ENCODE data around the gene KRTAP6-3. TPM values are rescaled to one million over a fixed set of nuclear protein-coding genes. Genes with fewer than 3 reads are reported as not detected.

Gene KRTAP6-3
- total RNA-seq, 1 donor from 2014 or later, result not detected

GRCh38 chr21:30582870-30583269 lies 9.4 kb upstream of the KRTAP6-3 start:
- intact Hi-C loops (cut with DNase I), result no loop called here
- Histone ChIP-seq H3K27me3 (ENCODE audit: low read depth) (no peaks in the 10 kb centered on the region), H3K27ac (no peak overlapping the region), H3K4me1 (no peaks in the 10 kb centered on the region), H3K36me3 (no peaks in the 10 kb centered on the region), H3K9me3 (no peaks in the 10 kb centered on the region), H3K4me3 (no peak overlapping the region)
- DNase-seq (no peak), ATAC-seq (no peak)
- TF ChIP-seq CTCF (IDR thresholded peaks at IDR 0.05), result no peak

GRCh38 chr21:30590297-30590696 lies 1.9 kb upstream of the KRTAP6-3 start, which contains the start of gene KRTAP22-2:
Gene KRTAP22-2 (minus strand): TSS chr21:30590397.
- H3K27me3 ChIP-seq (ENCODE audit: low read depth), result no peaks in the 10 kb centered on the region
- no peak within 1 kb of the TSS for H3K4me3 ChIP-seq
- intact Hi-C loops (cut with DNase I), result no loop called here
- DNase-seq, result no peak
- H3K36me3 ChIP-seq, result no peaks in the 10 kb centered on the region
- no peak for TF ChIP-seq CTCF (IDR thresholded peaks at IDR 0.05)
- ATAC-seq, result no peak
- no peaks in the 10 kb centered on the region for H3K4me1 ChIP-seq
- H3K27ac ChIP-seq, result no peak within 1 kb of the TSS
- H3K9me3 ChIP-seq, result no peaks in the 10 kb centered on the region

- intact Hi-C loops (cut with DNase I), result no loop called here
- H3K4me3 ChIP-seq, result no peak within 1 kb of the TSS
- ATAC-seq (no peak), DNase-seq (no peak)
- no peak for TF ChIP-seq CTCF (IDR thresholded peaks at IDR 0.05)
- no peaks in the 10 kb centered on the region for H3K27me3 ChIP-seq (ENCODE audit: low read depth)
- no peaks in the 10 kb centered on the region for H3K36me3 ChIP-seq
- no peaks in the 10 kb centered on the region for H3K9me3 ChIP-seq
- H3K27ac ChIP-seq, result no peak within 1 kb of the TSS
- H3K4me1 ChIP-seq, result no peaks in the 10 kb centered on the region
Measured at GRCh38 chr21:30598802-30599201, 6.6 kb downstream of the KRTAP6-3 start, which contains the start of gene KRTAP6-2. Gene KRTAP6-2 (minus strand): TSS chr21:30598902. CDS start chr21:30598874, 28 bp downstream.

- Histone ChIP-seq H3K9me3 (no peaks in the 10 kb centered on the region), H3K27me3 (ENCODE audit: low read depth) (no peaks in the 10 kb centered on the region), H3K4me1 (no peaks in the 10 kb centered on the region), H3K4me3 (no peak within 1 kb of the TSS), H3K27ac (no peak within 1 kb of the TSS), H3K36me3 (no peaks in the 10 kb centered on the region)
- no peak for TF ChIP-seq CTCF (IDR thresholded peaks at IDR 0.05)
- intact Hi-C loops (cut with DNase I), result no loop called here
- ATAC-seq (no peak), DNase-seq (no peak)
Measured at GRCh38 chr21:30600787-30601186, 8.5 kb downstream of the KRTAP6-3 start, which contains the start of gene KRTAP22-1. Gene KRTAP22-1 (plus strand): TSS chr21:30601087.

- ATAC-seq, result no peak
- no peak for TF ChIP-seq CTCF (IDR thresholded peaks at IDR 0.05)
- Histone ChIP-seq H3K27ac (no peak overlapping the region), H3K4me3 (no peak overlapping the region), H3K27me3 (ENCODE audit: low read depth) (no peaks in the 10 kb centered on the region), H3K9me3 (no peaks in the 10 kb centered on the region), H3K4me1 (no peaks in the 10 kb centered on the region), H3K36me3 (no peaks in the 10 kb centered on the region)
- DNase-seq, result no peak
- intact Hi-C loops (cut with DNase I), result no loop called here
Measured at GRCh38 chr21:30605968-30606367, 13.7 kb downstream of the KRTAP6-3 start.

- no peak overlapping the region for H3K4me3 ChIP-seq
- no peak overlapping the region for H3K27ac ChIP-seq
- ATAC-seq, result no peak
- no peaks in the 10 kb centered on the region for H3K36me3 ChIP-seq
- no peak for TF ChIP-seq CTCF (IDR thresholded peaks at IDR 0.05)
- no peak for DNase-seq
- H3K4me1 ChIP-seq, result no peaks in the 10 kb centered on the region
- intact Hi-C loops (cut with DNase I), result no loop called here
- H3K9me3 ChIP-seq, result no peaks in the 10 kb centered on the region
- no peaks in the 10 kb centered on the region for H3K27me3 ChIP-seq (ENCODE audit: low read depth)
Measured at GRCh38 chr21:30612132-30612531, 19.9 kb downstream of the KRTAP6-3 start.
